Lower lobe of right lung (tissue), 2 donors: ENCODE data around the gene SLC22A5. TPM values are rescaled to one million over a fixed set of nuclear protein-coding genes. Genes with fewer than 3 reads are reported as not detected.

ENCODE experiments used
- ATAC-seq, 2 donors: fragments of 200-7000 bp; cut with Tn5 transposase; one replicate each; pipeline ENCODE4 v1.9.1; 2020 to 2022; ENCODE audit warnings: mild to moderate bottlenecking in 2 of 2, moderate library complexity in 2 of 2
- DNase-seq: peaks from one replicate; pipeline ENCODE4 v3.0.0-alpha.2; 2020
- H3K27ac ChIP-seq: fragments of 200-600 bp; one replicate; pipeline ENCODE4 v1.8.0; 2022
- H3K27me3 ChIP-seq: fragments of 200-600 bp; one replicate; pipeline ENCODE4 v1.8.0; 2022; ENCODE audit warnings: low read depth
- H3K36me3 ChIP-seq: fragments of 200-600 bp; one replicate; pipeline ENCODE4 v1.8.0; 2022; ENCODE audit warnings: mild to moderate bottlenecking
- H3K4me1 ChIP-seq: fragments of 200-600 bp; one replicate; pipeline ENCODE4 v1.8.0; 2022
- H3K4me3 ChIP-seq: fragments of 200-600 bp; one replicate; pipeline ENCODE4 v1.8.0; 2022; ENCODE audit warnings: mild to moderate bottlenecking
- H3K9me3 ChIP-seq: fragments of 200-600 bp; one replicate; pipeline ENCODE4 v1.8.0; 2022
- intact Hi-C: fragments of 100-400 bp; cut with DNase I; formaldehyde crosslinking; loops from one replicate; pipeline ENCODE4 v1.11.0; 2022
- total RNA-seq: library from RNA; stranded (reverse); fragmentation: NEBNext Ultra II Directional; extraction: Animal tissue kit (Norgen Biotek cat#: 25700); gene quantifications from one replicate; pipeline ENCODE4 v1.2.1, GENCODE V29; 2021
- TF ChIP-seq, protein P1 (sequence below): fragments of 200-600 bp; IDR thresholded peaks from one replicate; pipeline ENCODE4 v1.8.0; 2022; ENCODE audit warnings: antibody characterized with exemption, mild to moderate bottlenecking
- donor health status: DM: no; HTN: yes; CAD: no; lungs with severe emphysema.

The SLC22A5 gene
- total RNA-seq, 1 donor from 2014 or later, result 12.6 TPM

DNA sequence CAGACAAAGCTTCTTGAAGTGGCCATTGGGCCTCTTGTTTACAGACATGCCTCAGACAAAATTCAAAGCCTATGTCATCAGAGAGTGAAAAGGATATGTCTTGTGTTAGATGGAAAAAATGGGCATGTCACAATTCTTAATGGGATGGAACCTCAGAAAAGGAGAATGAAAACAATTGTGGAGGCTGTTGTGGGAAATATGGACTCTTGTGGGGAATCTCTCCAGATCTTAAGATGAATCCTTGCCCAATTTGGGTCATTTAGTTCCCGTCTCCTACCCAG, 19.5 kb downstream of the SLC22A5 start:
- DNase-seq (no peak), ATAC-seq (no peak)
- Histone ChIP-seq H3K4me3 (no peak overlapping the region), H3K27me3 (no peaks in the 10 kb centered on the region), H3K4me1 (peaks cover 52% of the 10 kb centered on the region), H3K9me3 (no peaks in the 10 kb centered on the region), H3K36me3 (peaks cover 36% of the 10 kb centered on the region), H3K27ac (peak overlapping the region; percentile 84)
- TF ChIP-seq, protein P1, sequence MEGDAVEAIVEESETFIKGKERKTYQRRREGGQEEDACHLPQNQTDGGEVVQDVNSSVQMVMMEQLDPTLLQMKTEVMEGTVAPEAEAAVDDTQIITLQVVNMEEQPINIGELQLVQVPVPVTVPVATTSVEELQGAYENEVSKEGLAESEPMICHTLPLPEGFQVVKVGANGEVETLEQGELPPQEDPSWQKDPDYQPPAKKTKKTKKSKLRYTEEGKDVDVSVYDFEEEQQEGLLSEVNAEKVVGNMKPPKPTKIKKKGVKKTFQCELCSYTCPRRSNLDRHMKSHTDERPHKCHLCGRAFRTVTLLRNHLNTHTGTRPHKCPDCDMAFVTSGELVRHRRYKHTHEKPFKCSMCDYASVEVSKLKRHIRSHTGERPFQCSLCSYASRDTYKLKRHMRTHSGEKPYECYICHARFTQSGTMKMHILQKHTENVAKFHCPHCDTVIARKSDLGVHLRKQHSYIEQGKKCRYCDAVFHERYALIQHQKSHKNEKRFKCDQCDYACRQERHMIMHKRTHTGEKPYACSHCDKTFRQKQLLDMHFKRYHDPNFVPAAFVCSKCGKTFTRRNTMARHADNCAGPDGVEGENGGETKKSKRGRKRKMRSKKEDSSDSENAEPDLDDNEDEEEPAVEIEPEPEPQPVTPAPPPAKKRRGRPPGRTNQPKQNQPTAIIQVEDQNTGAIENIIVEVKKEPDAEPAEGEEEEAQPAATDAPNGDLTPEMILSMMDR, result no peak
- intact Hi-C loops, result loop anchor here (5.0 kb wide), 1 partner anchor 113 kb away; no protein-coding TSS in a partner anchor

DNA sequence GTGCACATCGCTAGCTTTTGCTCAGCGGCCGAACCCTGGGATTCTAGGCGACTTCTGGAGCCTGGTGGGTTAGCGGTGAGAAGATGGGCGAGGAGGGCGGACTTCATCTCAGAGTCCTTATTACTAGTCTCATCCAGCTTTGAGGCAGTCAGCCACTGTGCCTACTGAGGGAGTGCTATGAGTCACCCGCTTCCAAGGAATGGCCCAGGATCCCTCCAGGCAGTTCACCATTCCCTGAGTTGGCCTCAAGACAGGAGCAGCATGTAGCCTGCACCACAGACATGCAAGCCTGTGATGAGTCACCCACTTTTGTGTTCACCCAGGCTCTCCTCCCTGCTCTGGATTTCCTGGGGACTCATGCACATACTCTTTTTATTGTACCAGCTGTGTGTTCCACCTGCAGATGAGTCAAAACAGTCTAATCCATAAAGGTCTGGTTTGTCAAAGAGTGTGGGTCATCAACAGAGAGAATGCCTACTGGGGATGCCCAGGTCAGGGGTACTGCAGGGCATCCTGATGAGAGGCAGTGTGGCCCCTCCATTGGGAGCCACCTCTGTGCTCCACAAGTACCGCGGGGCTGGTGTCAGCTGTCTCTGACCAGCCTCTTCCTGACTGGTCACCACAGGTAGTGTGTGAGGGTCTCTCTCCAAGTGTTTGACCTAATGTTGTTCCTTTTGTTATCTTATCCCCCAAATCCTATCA, 20.2 kb downstream of the SLC22A5 start:
- TF ChIP-seq, protein P1, result no peak
- Histone ChIP-seq H3K4me1 (peaks cover 52% of the 10 kb centered on the region), H3K27me3 (no peaks in the 10 kb centered on the region), H3K4me3 (no peak overlapping the region), H3K36me3 (peaks cover 36% of the 10 kb centered on the region), H3K27ac (peak overlapping the region; percentile 84), H3K9me3 (no peaks in the 10 kb centered on the region)
- intact Hi-C loops, result loop anchor here (5.0 kb wide), 1 partner anchor 113 kb away; no protein-coding TSS in a partner anchor
- no peak for DNase-seq
- ATAC-seq, result no peak

DNA sequence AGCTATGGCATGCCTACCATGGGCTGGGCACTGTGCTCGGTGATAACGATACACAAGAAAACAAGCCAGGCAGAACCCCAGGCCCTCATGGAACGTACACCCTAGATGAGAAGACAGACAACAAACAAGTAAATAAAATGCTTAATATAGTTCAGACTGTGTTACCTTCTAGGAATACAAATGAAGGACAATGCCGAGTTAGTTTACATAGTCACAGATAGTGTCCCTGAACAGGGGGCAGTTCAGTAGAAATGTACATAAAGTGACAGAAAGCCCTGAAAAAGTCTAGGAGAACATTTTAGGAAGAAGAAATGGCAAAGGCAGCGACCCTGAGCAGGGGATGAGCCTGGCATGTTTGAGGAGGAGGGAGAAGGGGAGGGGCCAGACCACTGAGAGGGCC, 21.7 kb downstream of the SLC22A5 start:
- peaks cover 41% of the 10 kb centered on the region for H3K36me3 ChIP-seq
- H3K4me3 ChIP-seq, result no peak overlapping the region
- no peak overlapping the region for H3K27ac ChIP-seq
- TF ChIP-seq, protein P1, result no peak
- no peaks in the 10 kb centered on the region for H3K27me3 ChIP-seq
- H3K4me1 ChIP-seq, result peaks cover 39% of the 10 kb centered on the region
- DNase-seq, result no peak
- no peaks in the 10 kb centered on the region for H3K9me3 ChIP-seq
- intact Hi-C loops, result no loop called here
- no peak for ATAC-seq

DNA sequence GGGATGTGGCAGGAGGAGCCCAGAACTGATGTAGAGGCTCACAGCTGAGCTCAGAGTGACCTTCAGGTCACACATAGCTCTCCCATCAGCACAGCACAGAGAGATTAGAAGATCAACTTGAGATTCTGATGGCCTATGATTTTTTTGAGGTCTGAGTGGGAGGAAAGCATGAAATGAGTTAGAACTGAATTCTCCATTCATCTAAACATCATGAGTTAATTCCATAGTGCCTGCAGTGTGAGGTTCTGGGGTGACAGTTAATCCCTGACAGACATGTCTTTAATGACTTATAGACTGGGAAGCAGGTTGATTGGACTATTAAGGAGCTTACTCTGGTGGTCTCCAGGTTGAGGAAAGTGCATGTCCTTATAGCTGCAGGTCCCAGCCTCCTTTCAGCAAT, 22.4 kb downstream of the SLC22A5 start:
- DNase-seq (no peak), ATAC-seq (no peak)
- peaks cover 44% of the 10 kb centered on the region for H3K36me3 ChIP-seq
- no peaks in the 10 kb centered on the region for H3K27me3 ChIP-seq
- no peak overlapping the region for H3K4me3 ChIP-seq
- H3K9me3 ChIP-seq, result no peaks in the 10 kb centered on the region
- intact Hi-C loops, result no loop called here
- TF ChIP-seq, protein P1, result no peak
- H3K27ac ChIP-seq, result no peak overlapping the region
- H3K4me1 ChIP-seq, result peaks cover 33% of the 10 kb centered on the region

DNA sequence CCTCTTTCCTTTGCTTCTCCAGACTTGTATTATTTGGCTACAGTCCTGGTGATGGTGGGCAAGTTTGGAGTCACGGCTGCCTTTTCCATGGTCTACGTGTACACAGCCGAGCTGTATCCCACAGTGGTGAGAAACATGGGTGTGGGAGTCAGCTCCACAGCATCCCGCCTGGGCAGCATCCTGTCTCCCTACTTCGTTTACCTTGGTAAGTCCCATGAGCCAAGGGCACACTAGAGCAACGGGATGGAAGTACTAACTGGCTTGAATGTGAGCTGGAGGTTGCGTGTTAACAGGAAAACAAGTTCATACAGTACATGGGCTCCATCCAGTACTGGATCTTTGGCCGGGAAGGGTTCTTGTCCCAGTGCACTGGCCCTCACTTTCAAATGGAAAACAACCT, 22.9 kb downstream of the SLC22A5 start:
- Histone ChIP-seq H3K27me3 (no peaks in the 10 kb centered on the region), H3K27ac (no peak overlapping the region), H3K36me3 (peaks cover 44% of the 10 kb centered on the region), H3K4me3 (no peak overlapping the region), H3K9me3 (no peaks in the 10 kb centered on the region), H3K4me1 (peaks cover 28% of the 10 kb centered on the region)
- ATAC-seq (no peak), DNase-seq (no peak)
- intact Hi-C loops, result no loop called here
- TF ChIP-seq, protein P1, result no peak
